ENCODE measurements around the gene PMM2.
"Not testable (repeated sequence)": the region's sequence is repeated elsewhere in the genome, so short reads cannot be mapped to it uniquely, and the experiment has no call there.

DNA sequence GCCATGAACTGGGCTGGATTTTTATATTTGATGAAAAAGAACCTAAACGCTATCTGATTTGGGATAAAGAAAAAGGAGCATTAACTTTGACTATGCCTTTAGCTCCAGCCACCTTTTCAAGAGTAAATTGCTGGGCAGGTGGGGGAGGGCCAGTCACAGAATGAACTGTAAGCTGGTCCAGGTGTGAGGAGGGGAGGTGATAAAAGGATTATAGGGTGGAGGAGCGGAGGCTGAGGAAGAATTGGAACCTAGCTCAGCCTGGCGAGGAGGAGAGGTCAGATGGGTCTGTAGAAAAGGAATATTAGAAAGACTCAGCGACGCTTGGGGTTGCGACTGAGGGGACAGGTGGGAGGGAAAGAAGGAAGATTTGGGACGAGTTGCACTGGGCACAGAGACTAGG, 39.2 kb downstream of the PMM2 start:
- TF ChIP-seq, protein P1, sequence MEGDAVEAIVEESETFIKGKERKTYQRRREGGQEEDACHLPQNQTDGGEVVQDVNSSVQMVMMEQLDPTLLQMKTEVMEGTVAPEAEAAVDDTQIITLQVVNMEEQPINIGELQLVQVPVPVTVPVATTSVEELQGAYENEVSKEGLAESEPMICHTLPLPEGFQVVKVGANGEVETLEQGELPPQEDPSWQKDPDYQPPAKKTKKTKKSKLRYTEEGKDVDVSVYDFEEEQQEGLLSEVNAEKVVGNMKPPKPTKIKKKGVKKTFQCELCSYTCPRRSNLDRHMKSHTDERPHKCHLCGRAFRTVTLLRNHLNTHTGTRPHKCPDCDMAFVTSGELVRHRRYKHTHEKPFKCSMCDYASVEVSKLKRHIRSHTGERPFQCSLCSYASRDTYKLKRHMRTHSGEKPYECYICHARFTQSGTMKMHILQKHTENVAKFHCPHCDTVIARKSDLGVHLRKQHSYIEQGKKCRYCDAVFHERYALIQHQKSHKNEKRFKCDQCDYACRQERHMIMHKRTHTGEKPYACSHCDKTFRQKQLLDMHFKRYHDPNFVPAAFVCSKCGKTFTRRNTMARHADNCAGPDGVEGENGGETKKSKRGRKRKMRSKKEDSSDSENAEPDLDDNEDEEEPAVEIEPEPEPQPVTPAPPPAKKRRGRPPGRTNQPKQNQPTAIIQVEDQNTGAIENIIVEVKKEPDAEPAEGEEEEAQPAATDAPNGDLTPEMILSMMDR (conservative IDR thresholded peaks at IDR 0.05; ENCODE audit: low read length): not testable (repeated sequence)
- not testable (repeated sequence) for TF ChIP-seq EZH2phosphoT487 (IDR thresholded peaks at IDR 0.05; ENCODE audit: borderline replicate concordance)

Data from Loucy (cell line).